ENCODE results near the gene CD163L1. TPM values are rescaled to one million over a fixed set of nuclear protein-coding genes. Genes with fewer than 3 reads are reported as not detected.

Gene CD163L1
- 2.4 and 7.4 TPM in 2 replicates for total RNA-seq

DNA sequence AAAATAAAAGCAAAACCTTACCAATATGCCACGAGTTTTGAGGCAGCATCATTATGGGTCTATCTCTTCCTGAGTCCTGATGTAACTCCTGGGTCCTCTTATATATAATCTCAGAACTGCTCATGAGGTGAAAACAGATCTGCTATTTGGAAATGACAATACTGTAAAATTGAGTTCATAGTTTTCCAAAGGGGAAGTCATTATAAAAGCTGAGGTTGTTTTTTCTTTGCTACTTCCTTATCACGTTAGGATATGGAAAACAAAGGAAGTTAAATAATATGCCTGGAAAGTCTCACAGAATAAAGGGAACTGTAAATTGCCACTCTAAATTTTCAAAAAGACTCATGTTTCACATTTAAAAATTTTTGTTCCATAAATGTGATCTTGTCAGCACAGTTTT is at the start of gene CD163L1:
Gene CD163L1, minus strand, starts transcription at position 78 of the 400 bp plus-strand sequence. Its CDS starts 26 bp downstream, at position 52.

Other genes with a start within 250 kb of the CD163L1 start
- gene ACSM4, start 140.1 kb downstream of the CD163L1 start, total RNA-seq, result not detected in 2 replicates
- gene CD163, start 59.6 kb upstream of the CD163L1 start, total RNA-seq, result 0.43 TPM in 1 of 2 replicates, not detected in the other
- gene APOBEC1, start 221.8 kb upstream of the CD163L1 start, total RNA-seq, result not detected in 2 replicates

Measured in placental pericyte (primary cell).